ENCODE results near the gene ATRX. TPM values are rescaled to one million over a fixed set of nuclear protein-coding genes. Genes with fewer than 3 reads are reported as not detected.

The ATRX gene
- total and polyA plus RNA-seq, 2 experiments from 2014 or later, result 162 to 179 TPM

- no peak overlapping the region for H2AFZ ChIP-seq
- no peak overlapping the region for H3K4me2 ChIP-seq
- TF ChIP-seq JUNB (IDR thresholded peaks at IDR 0.05; ENCODE audit: unreplicated experiment) (no peak), EZH2 (IDR thresholded peaks at IDR 0.05; ENCODE audit: low read depth, unreplicated experiment) (no peak), ZNF462 (CRISPR knock-in tag; IDR thresholded peaks at IDR 0.05) (no peak), NANOG (IDR thresholded peaks at IDR 0.05; ENCODE audit: borderline replicate concordance) (no peak), EZH2phosphoT487 (IDR thresholded peaks at IDR 0.05; ENCODE audit: unreplicated experiment) (no peak), STAT1 (IDR thresholded peaks at IDR 0.05; ENCODE audit: unreplicated experiment) (no peak), ZNF331 (CRISPR knock-in tag; IDR thresholded peaks at IDR 0.05; ENCODE audit: low read depth) (no peak), CREB1 (CRISPR knock-in tag; IDR thresholded peaks at IDR 0.05; ENCODE audit: low read depth) (no peak), ZNF114 (CRISPR knock-in tag; IDR thresholded peaks at IDR 0.05) (no peak), CTCF (conservative IDR thresholded peaks at IDR 0.05; ENCODE audit: low read depth in 2 of 2) (no peak)
- peaks cover 2% of the 10 kb centered on the region; the same call in 1 of the 2 replicates for H3K36me3 ChIP-seq (ENCODE audit: insufficient read depth)
- Mint-ChIP-seq H3K4me3 (no peak overlapping the region), H3K27me3 (ENCODE audit: insufficient read depth, low read depth, poor library complexity) (no peaks in the 10 kb centered on the region), H3K27ac (no peak overlapping the region), H3K4me1 (no peaks in the 10 kb centered on the region), H3K9me3 (no peaks in the 10 kb centered on the region), H3K36me3 (ENCODE audit: low read depth) (peaks cover 41% of the 10 kb centered on the region)
- no peaks in the 10 kb centered on the region for H3K27me3 ChIP-seq (ENCODE audit: insufficient read depth)
- no peak for DNase-seq (ENCODE audit: low spot score)
- ATAC-seq, result no peak
- no peaks in the 10 kb centered on the region for H3K9me2 ChIP-seq (ENCODE audit: insufficient read depth)
- no peaks in the 10 kb centered on the region; the same call in 1 of the 2 replicates for H4K20me1 ChIP-seq (replicated peaks; ENCODE audit: insufficient read depth)
- H3F3A ChIP-seq (replicated peaks; ENCODE audit: low read depth), result no peaks in the 10 kb centered on the region
- no peak overlapping the region for H3K27ac ChIP-seq (ENCODE audit: low read depth)
- no peak overlapping the region for H3K4me3 ChIP-seq
- H3K79me2 ChIP-seq (replicated peaks; ENCODE audit: insufficient read depth), result peaks cover 11% of the 10 kb centered on the region
- H3K4me1 ChIP-seq (ENCODE audit: insufficient read depth), result no peaks in the 10 kb centered on the region
Observed at GRCh38 chrX:77652095-77652494, 133.9 kb downstream of the ATRX start.

All from GM23338 (cell line).